HepG2 (cell line): Measurements from ENCODE around the gene DOCK1. TPM values are rescaled to one million over a fixed set of nuclear protein-coding genes. Genes with fewer than 3 reads are reported as not detected.

Experiments
- ATAC-seq: fragments of 200-7000 bp; cut with Tn5 transposase; 3 replicates; pipeline ENCODE4 v1.9.1; 2020; ENCODE audit warnings: mild to moderate bottlenecking, moderate library complexity
- BruUV-seq: library from RNA; stranded (reverse); fragments of 400-500 nt; replicated peaks from 2 replicates; lab custom pipeline; 2021; lab: Mats Ljungman, UMichigan
- CTCF ChIA-PET: fragments of 300-600 bp; formaldehyde crosslinking; extraction: SDS; loops from one replicate; lab custom pipeline; 2021; ENCODE audit warnings: low total read pairs, inconsistent platforms, low intra/inter-chr PET ratio; lab: Yijun Ruan, JAX
- POLR2A ChIA-PET: fragments of 350-600 bp; sonication (Branson Sonifier 250); formaldehyde crosslinking; loops from one replicate; lab custom pipeline; 2020; ENCODE audit warnings: antibody characterized with exemption, inconsistent platforms; lab: Yijun Ruan, JAX
- DNase-seq: peaks from one replicate; pipeline ENCODE4 v3.0.0-alpha.2; 2015; ENCODE audit warnings: low spot score
- FAIRE-seq: peaks from 3 replicates; lab custom pipeline; 2011; peaks lifted over from hg19 to GRCh38; lab: Jason Lieb, UNC
- H2AFZ ChIP-seq: one replicate; pipeline ENCODE4 v1.6.1; 2011; ENCODE audit warnings: low read length, inconsistent platforms
- H3K27ac ChIP-seq: fragments of 300-600 bp; 3 replicates; pipeline ENCODE4 v1.8.0; 2011; ENCODE audit warnings: mixed run types, mild to moderate bottlenecking, mixed read lengths, low read length, inconsistent platforms; ENCODE audit not compliant: insufficient read depth; ENCODE audit errors: extremely low read length
- H3K27me3 ChIP-seq, 2 experiments: fragments of 200-600 bp in 1 of 2; 2 replicates in 1 of 2; 3 replicates in 1 of 2; pipeline versions ENCODE4 v1.6.0 to v1.8.0; 2011; ENCODE audit warnings: low read length in 2 of 2, mild to moderate bottlenecking in 2 of 2, moderate library complexity in 2 of 2, inconsistent platforms in 1 of 2; ENCODE audit not compliant: insufficient read depth in 2 of 2, control insufficient read depth in 1 of 2
- H3K36me3 ChIP-seq, 2 experiments: fragments of 200-600 bp in 1 of 2; replicated peaks in 1 of 2; 2 replicates in 1 of 2; 3 replicates in 1 of 2; pipeline versions ENCODE4 v1.5.1 to v1.8.0; 2011; ENCODE audit warnings: low read length in 2 of 2, inconsistent platforms in 1 of 2; ENCODE audit not compliant: insufficient read depth in 2 of 2, control insufficient read depth in 1 of 2
- H3K4me1 ChIP-seq: 2 replicates; pipeline ENCODE4 v1.5.1; 2012; ENCODE audit warnings: low read length, inconsistent platforms; ENCODE audit not compliant: insufficient read depth
- H3K4me2 ChIP-seq: 2 replicates; pipeline ENCODE4 v1.6.0; 2011; ENCODE audit warnings: low read depth, low read length, inconsistent platforms
- H3K4me3 ChIP-seq, 3 experiments: fragments of 200-600 bp in 1 of 3; sonication (generic), shearing (Covaris generic) in 1 of 3; replicated peaks in 1 of 3; 2 replicates each; pipeline ENCODE4 v1.5.1; 2011 to 2016; ENCODE audit warnings: low read length in 3 of 3, inconsistent platforms in 2 of 3, low read depth in 2 of 3, mild to moderate bottlenecking in 2 of 3, control low read depth in 1 of 3, mixed read lengths in 1 of 3; ENCODE audit not compliant: insufficient read depth in 1 of 3
- H3K79me2 ChIP-seq: one replicate; pipeline ENCODE4 v1.6.1; 2011; ENCODE audit warnings: low read length, inconsistent platforms; ENCODE audit not compliant: insufficient read depth
- H3K9ac ChIP-seq: 2 replicates; pipeline ENCODE4 v1.6.0; 2011; ENCODE audit warnings: mild to moderate bottlenecking, low read depth, low read length, inconsistent platforms; ENCODE audit not compliant: insufficient read depth
- H3K9me3 ChIP-seq: 2 replicates; pipeline ENCODE4 v1.5.1; 2012; ENCODE audit warnings: mild to moderate bottlenecking, low read length
- H4K20me1 ChIP-seq: 2 replicates; pipeline ENCODE4 v1.6.0; 2011; ENCODE audit warnings: inconsistent platforms, mild to moderate bottlenecking, low read length, moderate library complexity; ENCODE audit not compliant: insufficient read depth
- ARNTL ChIP-seq: sonication (generic); formaldehyde crosslinking; IDR thresholded peaks from 2 replicates; pipeline ENCODE4 v1.4.0; 2020; ENCODE audit warnings: mild to moderate bottlenecking, missing genetic modification reagents
- BATF2 ChIP-seq: sonication (generic); formaldehyde crosslinking; IDR thresholded peaks from 2 replicates; pipeline ENCODE4 v1.8.0; 2022; ENCODE audit warnings: mild to moderate bottlenecking, missing genetic modification reagents, moderate library complexity
- CBX5 ChIP-seq: sonication (generic); formaldehyde crosslinking; IDR thresholded peaks from 2 replicates; pipeline ENCODE4 v1.4.0; 2020; ENCODE audit warnings: missing genetic modification reagents, borderline replicate concordance
- ESRRA ChIP-seq: sonication (generic); formaldehyde crosslinking; IDR thresholded peaks from 2 replicates; pipeline ENCODE4 v1.5.1; 2020; ENCODE audit warnings: mild to moderate bottlenecking, low read depth, missing genetic modification reagents
- MAFG ChIP-seq: sonication (generic); formaldehyde crosslinking; IDR thresholded peaks from 2 replicates; pipeline ENCODE4 v1.5.1; 2020; ENCODE audit warnings: mild to moderate bottlenecking, missing genetic modification reagents
- MED1 ChIP-seq: sonication (generic); formaldehyde crosslinking; IDR thresholded peaks from 2 replicates; pipeline ENCODE4 v1.4.0; 2020; ENCODE audit warnings: missing genetic modification reagents
- NFKBIZ ChIP-seq: IDR thresholded peaks from 2 replicates; pipeline ENCODE4 v1.6.1; 2018; ENCODE audit warnings: missing genetic modification reagents, missing compliant biosample characterization
- PAWR ChIP-seq: sonication (generic); formaldehyde crosslinking; IDR thresholded peaks from 2 replicates; pipeline ENCODE4 v1.4.0; 2020; ENCODE audit warnings: missing genetic modification reagents, mild to moderate bottlenecking, borderline replicate concordance
- RNF2 ChIP-seq: fragments of 450-650 bp; conservative IDR thresholded peaks from 2 replicates; pipeline ENCODE4 v1.6.1; 2016; ENCODE audit warnings: low read depth
- SOX6 ChIP-seq, 2 experiments: fragments of 450-650 bp in 1 of 2; sonication (generic) in 1 of 2; formaldehyde crosslinking in 1 of 2; IDR thresholded peaks; 2 replicates each; pipeline versions ENCODE4 v1.4.0 to v1.6.1; 2017 to 2020; ENCODE audit warnings: antibody characterized with exemption in 1 of 2, mild to moderate bottlenecking in 1 of 2, missing genetic modification reagents in 1 of 2
- THAP7 ChIP-seq: sonication (generic); formaldehyde crosslinking; IDR thresholded peaks from 2 replicates; pipeline ENCODE4 v1.8.1; 2023; ENCODE audit warnings: mild to moderate bottlenecking, missing genetic modification reagents
- ZBTB10 ChIP-seq: sonication (generic); formaldehyde crosslinking; IDR thresholded peaks from 2 replicates; pipeline ENCODE4 v1.4.0; 2020; ENCODE audit warnings: missing genetic modification reagents, borderline replicate concordance
- ZBTB44 ChIP-seq: sonication (generic); formaldehyde crosslinking; IDR thresholded peaks from 2 replicates; pipeline ENCODE4 v1.4.0; 2020; ENCODE audit warnings: missing genetic modification reagents
- ZNF143 ChIP-seq: sonication (generic); formaldehyde crosslinking; IDR thresholded peaks from 2 replicates; pipeline ENCODE4 v1.4.0; 2020; ENCODE audit warnings: missing genetic modification reagents
- ZNF512 ChIP-seq: sonication (generic); formaldehyde crosslinking; IDR thresholded peaks from 2 replicates; pipeline ENCODE4 v1.4.0; 2020; ENCODE audit warnings: mild to moderate bottlenecking, missing genetic modification reagents
- ZNF598 ChIP-seq: sonication (generic); formaldehyde crosslinking; IDR thresholded peaks from 2 replicates; pipeline ENCODE4 v1.5.1; 2020; ENCODE audit warnings: mild to moderate bottlenecking, missing genetic modification reagents, borderline replicate concordance
- ZNF720 ChIP-seq: sonication (generic); formaldehyde crosslinking; IDR thresholded peaks from 2 replicates; pipeline ENCODE4 v1.4.0; 2020; ENCODE audit warnings: missing genetic modification reagents
- WGBS: methylation state at CpG from one replicate; pipeline ENCODE4 v1.1.6; 2017; ENCODE audit warnings: low lambda C conversion rate; 5-methylcytosine and 5-hydroxymethylcytosine counted together
- in situ Hi-C: cut with HindIII; loops from 2 replicates; pipeline ENCODE4 v1.10.0; 2017; ENCODE audit warnings: low pct_unique_long_range_greater_than_20kb; ENCODE audit not compliant: extremely low pct_ligation_motif_present
- intact Hi-C: fragments of 100-400 bp; cut with micrococcal nuclease; formaldehyde crosslinking; loops from one replicate; pipeline ENCODE4 v1.10.0; 2022; ENCODE audit not compliant: unreplicated experiment
- polyA plus RNA-seq, 8 experiments: library from polyadenylated mRNA; depleted of rRNA in 3 of 8; stranded (reverse) in 7 of 8; unstranded in 1 of 8; fragments of >200 nt; fragmentation: Illumina TruSeq in 4 of 8; extraction: Trizol in 4 of 8; gene quantifications; 2 replicates each; pipeline versions ENCODE4 v1.2.1 to v1.2.3, GENCODE V29; 2011 to 2016; ENCODE audit warnings: low read depth in 4 of 8, missing spikeins in 1 of 8, mixed read lengths in 1 of 8; ENCODE audit not compliant: insufficient read depth in 1 of 8
- total RNA-seq, 5 experiments: library from RNA; depleted of rRNA; stranded (reverse); fragments of >200 nt; fragmentation: Illumina TruSeq; extraction: Trizol; gene quantifications; 2 replicates each; pipeline ENCODE4 v1.2.3, GENCODE V29; 2016; ENCODE audit warnings: low read depth in 1 of 5

The DOCK1 gene
- total and polyA plus RNA-seq, 2 of the 13 experiments (the other 11 are each of a cell fraction or from before 2014, with no cell fraction given) = 8.3 to 25.5 TPM

- TF ChIP-seq ZBTB10 (CRISPR knock-in tag) = no peak
- no peak for TF ChIP-seq ZNF720 (CRISPR knock-in tag)
Measured at GRCh38 chr10:127322286-127322685, 417.1 kb downstream of the DOCK1 start (continued).

- FAIRE-seq (no peak), DNase-seq (no peak)
- no peaks in the 10 kb centered on the region for H3K79me2 ChIP-seq
- in situ Hi-C loops = no loop called here
- no peak overlapping the region for H3K9ac ChIP-seq
- H4K20me1 ChIP-seq = no peaks in the 10 kb centered on the region
- POLR2A ChIA-PET = no interaction called here
- H3K36me3 ChIP-seq = no peaks in the 10 kb centered on the region; a peak in 1 of 5 replicates
- H3K27me3 ChIP-seq = no peaks in the 10 kb centered on the region
- intact Hi-C loops = no loop called here
- H2AFZ ChIP-seq = no peak overlapping the region
- no peaks in the 10 kb centered on the region for H3K4me1 ChIP-seq
- H3K4me2 ChIP-seq = no peak overlapping the region
- 99% methylated on average over 5 of the region's 5 CpGs for WGBS
- H3K27ac ChIP-seq = no peak overlapping the region
- no peak for TF ChIP-seq CBX5 (CRISPR knock-in tag)
- TF ChIP-seq ZBTB44 (CRISPR knock-in tag) = no peak
- TF ChIP-seq SOX6 (IDR thresholded peaks at IDR 0.05) = no peak
- no peak for TF ChIP-seq SOX6 (CRISPR knock-in tag; IDR thresholded peaks at IDR 0.05)
- no peak for TF ChIP-seq ESRRA (CRISPR knock-in tag)
- TF ChIP-seq NFKBIZ = no peak
- TF ChIP-seq MAFG (CRISPR knock-in tag) = no peak
- no peak for TF ChIP-seq PAWR (CRISPR knock-in tag)
- no peak for TF ChIP-seq MED1 (CRISPR knock-in tag)
- no peak for TF ChIP-seq ZNF598 (CRISPR knock-in tag)
- TF ChIP-seq ARNTL (CRISPR knock-in tag) = no peak
- TF ChIP-seq RNF2 = no peak
- no peak for TF ChIP-seq ZNF143 (CRISPR knock-in tag)
- no peak for TF ChIP-seq ZNF512 (CRISPR knock-in tag)
- TF ChIP-seq BATF2 (CRISPR knock-in tag) = no peak
- TF ChIP-seq THAP7 (CRISPR knock-in tag) = no peak
- TF ChIP-seq, all 625 proteins: peak for 0
- no peak for ATAC-seq
- Histone ChIP-seq H3K9me3 (no peaks in the 10 kb centered on the region), H3K4me3 (no peak overlapping the region)
- no TSS peak for BruUV-seq
- CTCF ChIA-PET = no interaction called here
Measured at GRCh38 chr10:127325506-127325905, 420.3 kb downstream of the DOCK1 start.
